Measurements from ENCODE around the gene SNTB2.

DNA sequence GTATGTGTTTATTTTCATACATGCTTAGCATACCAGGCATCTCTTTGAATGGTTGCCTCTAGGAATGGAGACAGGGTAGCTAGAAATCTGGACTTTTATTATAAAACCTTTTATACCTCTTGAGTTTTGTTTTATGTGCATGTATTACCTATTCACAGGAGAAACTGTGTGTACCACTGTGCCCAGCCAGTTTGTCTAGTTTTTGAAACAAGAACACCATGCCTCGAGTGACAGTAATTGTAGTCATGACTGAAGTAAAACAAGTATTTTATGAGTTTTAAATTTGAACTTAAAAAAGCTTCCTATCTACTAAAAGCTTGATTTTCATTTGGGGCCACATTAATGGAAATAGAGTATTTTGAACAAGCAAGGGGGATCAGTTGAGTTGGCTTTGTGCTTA lies 57.4 kb downstream of the SNTB2 start:
- TF ChIP-seq, protein P1, sequence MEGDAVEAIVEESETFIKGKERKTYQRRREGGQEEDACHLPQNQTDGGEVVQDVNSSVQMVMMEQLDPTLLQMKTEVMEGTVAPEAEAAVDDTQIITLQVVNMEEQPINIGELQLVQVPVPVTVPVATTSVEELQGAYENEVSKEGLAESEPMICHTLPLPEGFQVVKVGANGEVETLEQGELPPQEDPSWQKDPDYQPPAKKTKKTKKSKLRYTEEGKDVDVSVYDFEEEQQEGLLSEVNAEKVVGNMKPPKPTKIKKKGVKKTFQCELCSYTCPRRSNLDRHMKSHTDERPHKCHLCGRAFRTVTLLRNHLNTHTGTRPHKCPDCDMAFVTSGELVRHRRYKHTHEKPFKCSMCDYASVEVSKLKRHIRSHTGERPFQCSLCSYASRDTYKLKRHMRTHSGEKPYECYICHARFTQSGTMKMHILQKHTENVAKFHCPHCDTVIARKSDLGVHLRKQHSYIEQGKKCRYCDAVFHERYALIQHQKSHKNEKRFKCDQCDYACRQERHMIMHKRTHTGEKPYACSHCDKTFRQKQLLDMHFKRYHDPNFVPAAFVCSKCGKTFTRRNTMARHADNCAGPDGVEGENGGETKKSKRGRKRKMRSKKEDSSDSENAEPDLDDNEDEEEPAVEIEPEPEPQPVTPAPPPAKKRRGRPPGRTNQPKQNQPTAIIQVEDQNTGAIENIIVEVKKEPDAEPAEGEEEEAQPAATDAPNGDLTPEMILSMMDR (IDR thresholded peaks at IDR 0.05): no peak
- no peak for TF ChIP-seq POLR2A (IDR thresholded peaks at IDR 0.05)
